Type B pancreatic cell (in vitro differentiated cells): ENCODE measurements around the gene CHN1. TPM values are rescaled to one million over a fixed set of nuclear protein-coding genes. Genes with fewer than 3 reads are reported as not detected.

ENCODE experiments used
- DNase-seq: peaks from one replicate; pipeline ENCODE4 v3.0.0; 2021; ENCODE audit warnings: mixed read lengths; ENCODE audit not compliant: unreplicated experiment; ENCODE audit errors: extremely low spot score
- H3K27ac Mint-ChIP-seq: 2 replicates; pipeline ENCODE4 v1.8.0; 2021; ENCODE audit warnings: mild to moderate bottlenecking, mixed read lengths
- H3K27me3 Mint-ChIP-seq: 2 replicates; pipeline ENCODE4 v1.8.0; 2021; ENCODE audit warnings: mixed read lengths
- H3K36me3 Mint-ChIP-seq: 2 replicates; pipeline ENCODE4 v1.8.0; 2021; ENCODE audit warnings: mixed read lengths
- H3K4me1 Mint-ChIP-seq: one replicate; pipeline ENCODE4 v1.8.0; 2021; ENCODE audit warnings: mixed read lengths; ENCODE audit not compliant: unreplicated experiment
- H3K4me3 Mint-ChIP-seq: 2 replicates; pipeline ENCODE4 v1.8.0; 2021; ENCODE audit warnings: mild to moderate bottlenecking, mixed read lengths
- H3K9me3 Mint-ChIP-seq: 2 replicates; pipeline ENCODE4 v1.8.0; 2021; ENCODE audit warnings: mixed read lengths
- total RNA-seq: library from RNA; stranded (reverse); gene quantifications from 2 replicates; pipeline ENCODE4 v1.2.1, GENCODE V29; 2021; ENCODE audit warnings: low replicate concordance
- TF ChIP-seq, protein P1 (sequence below): fragments of 200-600 bp; sonication (generic); conservative IDR thresholded peaks from 2 replicates; pipeline ENCODE4 v1.5.0; 2021; ENCODE audit warnings: antibody characterized with exemption, mild to moderate bottlenecking

The CHN1 gene
- total RNA-seq, 1 donor from 2014 or later: 24.0 TPM

DNA sequence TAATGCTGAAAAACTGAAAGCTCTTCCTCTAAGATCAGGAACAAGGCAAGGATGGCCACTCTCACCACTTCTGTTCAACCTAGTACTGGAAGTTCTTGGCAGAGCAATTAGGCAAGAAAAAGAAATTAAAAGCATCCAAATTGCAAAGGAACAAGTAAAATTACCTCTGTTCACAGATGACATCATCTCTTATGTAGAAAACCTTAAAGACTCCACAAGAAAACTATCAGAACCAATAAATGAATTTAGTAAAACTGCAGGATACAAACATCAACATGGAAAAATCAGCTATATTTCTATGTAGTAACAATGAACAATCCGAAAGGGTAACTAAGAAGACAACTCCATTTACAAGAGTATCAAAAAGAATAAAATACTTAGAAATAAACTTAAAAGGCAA, 112.2 kb downstream of the CHN1 start:
- Mint-ChIP-seq H3K4me3 (no peak overlapping the region), H3K9me3 (no peaks in the 10 kb centered on the region), H3K4me1 (peaks cover 9% of the 10 kb centered on the region), H3K27me3 (no peaks in the 10 kb centered on the region), H3K27ac (no peak overlapping the region), H3K36me3 (peaks cover 12% of the 10 kb centered on the region)
- no peak for DNase-seq
- TF ChIP-seq, protein P1, sequence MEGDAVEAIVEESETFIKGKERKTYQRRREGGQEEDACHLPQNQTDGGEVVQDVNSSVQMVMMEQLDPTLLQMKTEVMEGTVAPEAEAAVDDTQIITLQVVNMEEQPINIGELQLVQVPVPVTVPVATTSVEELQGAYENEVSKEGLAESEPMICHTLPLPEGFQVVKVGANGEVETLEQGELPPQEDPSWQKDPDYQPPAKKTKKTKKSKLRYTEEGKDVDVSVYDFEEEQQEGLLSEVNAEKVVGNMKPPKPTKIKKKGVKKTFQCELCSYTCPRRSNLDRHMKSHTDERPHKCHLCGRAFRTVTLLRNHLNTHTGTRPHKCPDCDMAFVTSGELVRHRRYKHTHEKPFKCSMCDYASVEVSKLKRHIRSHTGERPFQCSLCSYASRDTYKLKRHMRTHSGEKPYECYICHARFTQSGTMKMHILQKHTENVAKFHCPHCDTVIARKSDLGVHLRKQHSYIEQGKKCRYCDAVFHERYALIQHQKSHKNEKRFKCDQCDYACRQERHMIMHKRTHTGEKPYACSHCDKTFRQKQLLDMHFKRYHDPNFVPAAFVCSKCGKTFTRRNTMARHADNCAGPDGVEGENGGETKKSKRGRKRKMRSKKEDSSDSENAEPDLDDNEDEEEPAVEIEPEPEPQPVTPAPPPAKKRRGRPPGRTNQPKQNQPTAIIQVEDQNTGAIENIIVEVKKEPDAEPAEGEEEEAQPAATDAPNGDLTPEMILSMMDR: no peak

GRCh38 chr2:174892546-174892945, 112.6 kb downstream of the CHN1 start:
- Mint-ChIP-seq H3K27ac (no peak overlapping the region), H3K36me3 (peaks cover 12% of the 10 kb centered on the region), H3K4me3 (no peak overlapping the region), H3K4me1 (peaks cover 10% of the 10 kb centered on the region), H3K9me3 (no peaks in the 10 kb centered on the region), H3K27me3 (no peaks in the 10 kb centered on the region)
- TF ChIP-seq, protein P1: no peak
- no peak for DNase-seq

DNA sequence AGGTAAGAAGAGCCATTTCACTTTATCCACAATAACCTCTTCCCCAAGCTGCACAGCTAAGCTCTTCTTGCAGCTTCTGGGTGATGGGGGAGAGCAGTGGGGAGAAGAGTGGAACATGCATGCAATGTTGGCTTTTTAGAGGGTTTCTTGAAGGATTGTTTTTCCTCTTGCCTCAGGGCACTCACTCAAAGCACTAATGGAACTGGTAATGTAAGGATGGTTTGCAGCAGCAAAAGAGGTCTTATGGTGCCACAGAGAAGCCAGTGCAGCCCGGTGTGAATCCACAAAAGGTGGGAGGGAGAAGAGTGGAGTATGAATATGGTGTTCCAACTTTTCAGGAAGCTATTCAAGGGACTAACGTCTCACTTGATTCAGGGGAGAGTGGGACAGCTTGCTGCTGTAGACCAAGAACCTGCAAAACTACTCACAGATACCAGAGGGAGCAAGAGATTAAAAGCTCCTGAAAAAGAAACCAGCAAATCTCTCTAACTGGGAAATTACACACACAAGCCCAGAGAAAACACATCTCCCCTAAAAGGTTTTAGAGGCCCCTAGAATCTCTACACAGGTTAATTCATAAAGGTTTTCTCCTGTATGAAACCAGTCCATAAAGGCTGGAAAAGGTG, 116.4 kb downstream of the CHN1 start:
- Mint-ChIP-seq H3K27ac (no peak overlapping the region), H3K27me3 (no peaks in the 10 kb centered on the region), H3K9me3 (no peaks in the 10 kb centered on the region), H3K36me3 (peaks cover 9% of the 10 kb centered on the region), H3K4me3 (no peak overlapping the region), H3K4me1 (peaks cover 10% of the 10 kb centered on the region)
- DNase-seq: no peak
- TF ChIP-seq, protein P1: no peak

GRCh38 chr2:174888146-174888545, 117.0 kb downstream of the CHN1 start:
- H3K4me3 Mint-ChIP-seq: no peak overlapping the region
- H3K27ac Mint-ChIP-seq: no peak overlapping the region
- no peak for DNase-seq
- H3K9me3 Mint-ChIP-seq: no peaks in the 10 kb centered on the region
- H3K27me3 Mint-ChIP-seq: no peaks in the 10 kb centered on the region
- H3K4me1 Mint-ChIP-seq: peaks cover 10% of the 10 kb centered on the region
- peaks cover 6% of the 10 kb centered on the region for H3K36me3 Mint-ChIP-seq
- TF ChIP-seq, protein P1: no peak

- H3K4me1 Mint-ChIP-seq: peaks cover 20% of the 10 kb centered on the region
- no peaks in the 10 kb centered on the region for H3K9me3 Mint-ChIP-seq
- TF ChIP-seq, protein P1: no peak
- peaks cover 14% of the 10 kb centered on the region for H3K36me3 Mint-ChIP-seq
- H3K27me3 Mint-ChIP-seq: no peaks in the 10 kb centered on the region
- no peak for DNase-seq
- no peak overlapping the region for H3K27ac Mint-ChIP-seq
- no peak overlapping the region for H3K4me3 Mint-ChIP-seq
These were observed 122.8 kb downstream of the CHN1 start for GRCh38 chr2:174882416-174882815.
